ENCODE results near the gene OR2B2.

The OR2B2 gene

DNA sequence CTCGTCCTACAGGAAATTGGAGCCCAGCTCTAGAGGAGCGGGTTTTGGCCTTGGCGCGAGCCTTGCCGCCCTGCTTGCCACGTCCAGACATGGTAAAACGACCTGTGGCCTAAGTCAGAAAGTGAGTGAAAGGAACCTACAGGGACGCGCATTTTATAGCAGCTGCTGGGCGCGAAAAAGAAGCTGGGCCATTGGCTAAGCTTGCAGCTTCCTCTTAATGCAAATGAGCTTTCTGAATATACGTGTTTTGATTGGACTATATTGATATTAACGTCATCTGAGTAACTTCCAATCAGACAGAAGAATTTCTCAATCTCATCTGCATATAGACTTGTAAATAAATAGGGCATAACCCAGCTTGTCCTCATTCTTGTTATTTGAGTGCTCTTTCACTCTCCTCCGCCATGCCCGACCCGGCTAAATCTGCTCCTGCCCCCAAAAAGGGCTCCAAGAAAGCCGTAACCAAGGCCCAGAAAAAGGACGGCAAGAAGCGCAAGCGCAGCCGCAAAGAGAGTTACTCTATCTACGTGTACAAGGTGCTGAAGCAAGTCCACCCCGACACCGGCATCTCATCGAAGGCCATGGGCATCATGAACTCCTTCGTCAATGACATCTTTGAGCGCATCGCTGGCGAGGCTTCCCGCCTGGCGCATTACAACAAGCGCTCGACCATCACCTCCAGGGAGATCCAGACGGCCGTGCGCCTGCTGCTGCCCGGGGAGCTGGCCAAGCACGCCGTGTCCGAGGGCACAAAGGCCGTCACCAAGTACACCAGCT is 18.9 kb downstream of the OR2B2 start:
- peak; percentile 80 for DNase-seq

- DNase-seq = no peak
These were observed 19.5 kb downstream of the OR2B2 start for GRCh38 chr6:27892649-27893058.

- DNase-seq = no peak
These were observed 20.8 kb downstream of the OR2B2 start for GRCh38 chr6:27891320-27891875.

- peak; percentile 65 for DNase-seq
These were observed 21.5 kb downstream of the OR2B2 start for GRCh38 chr6:27890445-27891319.

DNA sequence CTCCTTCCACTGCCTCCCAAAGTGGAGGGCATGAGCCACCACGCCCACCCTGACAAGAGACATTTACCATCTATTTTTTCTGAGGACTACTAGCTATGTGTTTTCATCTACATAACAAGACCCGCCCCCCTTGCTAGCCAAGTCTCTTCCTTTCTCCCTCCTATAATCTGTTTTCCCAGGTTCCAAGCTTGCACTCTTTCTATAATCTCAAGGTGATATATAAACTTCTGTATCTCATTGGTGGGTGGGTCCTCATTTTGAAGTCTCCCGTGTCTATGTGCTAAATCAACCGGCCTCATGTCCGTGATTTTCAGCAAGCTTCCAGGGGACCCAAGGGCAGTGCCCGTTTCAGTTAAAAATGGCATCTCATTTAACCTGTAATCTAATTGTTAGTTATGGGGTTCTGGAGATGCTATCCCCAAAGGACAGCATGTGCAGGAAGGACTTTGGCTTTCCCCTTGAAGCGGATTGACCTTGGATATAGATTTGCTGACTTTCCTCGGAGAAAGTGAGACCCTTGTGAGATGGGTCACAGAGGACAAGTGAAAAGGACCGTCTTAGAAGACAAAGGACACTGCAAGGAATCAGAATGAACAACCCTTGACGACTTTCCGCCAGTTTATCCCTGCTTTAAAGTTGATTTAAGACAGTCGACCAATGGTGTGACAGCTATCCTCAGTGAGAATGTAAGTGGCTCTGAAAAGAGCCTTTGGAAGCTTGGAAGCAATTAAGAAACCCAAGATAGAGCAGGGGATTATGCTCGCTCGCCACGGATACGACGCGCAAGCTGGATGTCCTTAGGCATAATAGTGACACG is 22.4 kb downstream of the OR2B2 start:
- no peak for DNase-seq

DNA sequence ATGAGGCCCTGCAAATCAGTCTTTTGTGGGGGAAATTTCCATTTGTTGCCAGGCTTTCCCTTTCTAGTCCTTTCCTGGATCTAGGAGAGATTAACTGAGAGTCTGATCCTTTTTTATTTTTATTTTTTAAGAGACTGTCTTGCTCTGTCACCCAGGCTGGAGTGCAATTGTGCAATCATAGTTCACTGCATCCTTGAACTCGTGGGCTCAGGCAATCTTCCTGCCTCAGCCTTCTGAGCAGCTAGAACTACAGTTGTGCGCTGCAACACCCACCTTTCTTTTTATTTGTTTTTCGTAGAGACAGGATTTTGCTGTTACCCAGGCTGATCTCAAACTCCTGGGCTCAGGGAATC is 22.9 kb downstream of the OR2B2 start:
- DNase-seq = no peak

DNA sequence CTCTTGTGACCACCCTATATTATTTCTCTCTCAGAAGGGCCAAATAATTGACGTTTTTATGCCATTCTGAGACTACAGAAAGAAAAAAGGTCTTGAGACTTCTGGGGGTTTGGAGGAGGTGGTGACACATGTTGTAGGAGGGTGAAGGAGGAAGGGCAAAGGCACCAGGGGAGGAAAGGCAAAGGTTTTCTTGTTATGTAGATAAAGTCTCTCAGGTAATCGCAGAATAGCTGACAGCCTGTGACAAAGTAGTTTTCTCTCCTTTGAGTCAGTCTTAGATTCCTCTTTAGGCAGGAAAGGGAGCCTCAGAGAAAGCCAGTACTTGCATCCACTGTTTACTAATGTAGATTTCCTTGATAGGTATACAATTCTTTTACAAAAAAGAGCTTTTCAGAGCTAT is 23.6 kb downstream of the OR2B2 start:
- no peak for DNase-seq

DNA sequence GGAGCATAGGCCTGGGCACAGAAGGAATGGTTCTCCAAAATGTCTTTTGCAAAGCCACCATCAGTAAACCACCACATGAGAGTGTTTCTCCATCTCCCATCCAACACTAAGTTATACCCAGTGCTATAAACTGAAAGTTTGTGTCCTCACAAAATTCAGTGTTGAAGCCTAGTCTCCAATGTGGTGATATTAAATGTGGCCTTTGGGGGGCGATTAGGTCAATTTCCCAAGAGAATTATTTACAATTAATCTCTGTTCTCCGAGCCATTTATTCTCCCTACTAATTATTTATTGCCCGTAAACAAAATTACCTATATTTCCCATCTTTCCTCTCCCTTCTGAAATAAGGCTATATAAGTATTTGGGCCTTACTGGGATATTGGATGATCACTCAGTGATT is 26.1 kb downstream of the OR2B2 start:
- DNase-seq = no peak

DNA sequence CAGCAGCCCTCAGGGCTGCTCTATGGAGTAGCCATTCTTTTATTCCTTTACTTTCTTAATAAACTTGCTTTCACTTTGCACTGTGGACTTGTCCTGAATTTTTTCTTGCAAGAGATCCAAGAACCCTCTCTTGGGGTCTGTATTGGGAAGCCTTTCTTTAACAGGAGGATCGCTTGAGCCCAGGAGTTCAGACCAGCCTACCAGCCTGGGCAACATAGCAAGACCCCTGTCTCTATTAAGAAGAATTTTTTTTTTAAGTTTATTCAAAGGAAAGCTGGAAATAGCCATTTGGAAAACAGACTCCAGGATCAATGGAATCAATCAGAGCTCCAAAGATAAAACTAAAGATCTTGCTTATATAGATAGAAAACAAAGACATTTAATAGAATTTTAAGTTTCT is 29.1 kb downstream of the OR2B2 start:
- no peak for DNase-seq

GRCh38 chr6:27882624-27883023 is 29.6 kb downstream of the OR2B2 start:
- DNase-seq = no peak

DNA sequence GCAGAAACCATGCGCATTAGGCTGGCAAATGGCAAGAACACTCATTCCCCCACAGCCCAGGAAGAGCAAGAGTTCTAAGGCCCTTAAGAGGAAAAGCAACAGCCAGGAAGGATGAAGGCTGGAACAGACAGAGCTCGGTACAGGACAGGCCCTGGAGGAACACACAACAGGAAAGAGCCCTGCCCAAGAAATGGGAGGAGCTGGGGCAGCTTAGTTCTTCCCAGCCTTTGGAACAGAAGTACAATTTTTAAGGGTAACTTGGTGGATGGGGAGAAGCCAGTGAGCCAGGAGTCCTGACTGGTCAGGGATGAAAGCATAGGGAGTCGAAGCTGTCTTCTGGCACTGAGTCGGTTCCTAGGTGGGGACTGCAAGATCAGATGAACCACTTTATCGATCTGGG is 32.4 kb downstream of the OR2B2 start:
- no peak for DNase-seq

GRCh38 chr6:27874016-27874415 is 38.2 kb downstream of the OR2B2 start:
- DNase-seq = no peak

DNA sequence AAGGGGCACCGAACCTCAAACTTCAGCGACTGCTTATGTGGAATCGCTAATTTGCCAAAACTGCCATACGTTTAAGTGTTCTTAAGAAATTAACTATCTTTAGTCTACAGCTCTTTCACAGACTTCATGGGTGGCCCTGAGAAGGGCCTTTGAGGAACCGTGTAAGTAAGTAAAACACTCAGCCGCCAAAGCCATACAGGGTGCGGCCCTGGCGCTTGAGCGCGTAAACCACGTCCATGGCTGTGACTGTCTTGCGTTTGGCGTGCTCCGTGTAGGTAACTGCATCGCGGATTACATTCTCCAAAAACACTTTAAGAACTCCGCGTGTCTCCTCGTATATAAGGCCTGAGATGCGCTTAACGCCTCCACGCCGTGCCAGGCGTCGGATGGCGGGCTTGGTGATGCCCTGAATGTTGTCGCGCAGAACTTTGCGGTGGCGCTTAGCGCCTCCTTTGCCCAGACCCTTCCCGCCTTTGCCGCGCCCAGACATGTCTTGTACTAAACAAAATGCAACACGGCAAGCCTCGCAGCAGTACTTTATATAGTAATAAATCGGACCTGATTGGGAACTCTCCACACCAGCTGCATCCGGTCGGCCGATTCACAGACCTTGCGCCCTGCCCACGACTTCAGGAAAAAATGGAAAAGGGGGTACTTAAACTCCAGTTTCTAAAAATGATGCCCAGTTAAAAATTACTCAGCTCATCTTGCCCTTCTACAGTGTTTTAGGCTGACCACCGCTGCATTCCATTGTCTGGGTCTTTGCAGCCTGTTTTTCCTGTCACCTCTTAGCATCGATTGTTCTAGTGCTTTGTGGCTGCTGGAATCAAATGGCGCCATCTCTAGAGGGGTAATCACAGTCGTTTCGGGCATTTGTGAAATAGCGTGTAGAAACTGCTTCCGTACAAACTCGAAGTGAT is 38.9 kb downstream of the OR2B2 start:
- DNase-seq = peak; percentile 49

- no peak for DNase-seq
These were observed 39.6 kb downstream of the OR2B2 start for GRCh38 chr6:27872642-27873020.

- peak; percentile 81 for DNase-seq
These were observed 40.1 kb downstream of the OR2B2 start for GRCh38 chr6:27871924-27872638.

- DNase-seq = no peak
These were observed 41.8 kb downstream of the OR2B2 start for GRCh38 chr6:27870291-27870870.

DNA sequence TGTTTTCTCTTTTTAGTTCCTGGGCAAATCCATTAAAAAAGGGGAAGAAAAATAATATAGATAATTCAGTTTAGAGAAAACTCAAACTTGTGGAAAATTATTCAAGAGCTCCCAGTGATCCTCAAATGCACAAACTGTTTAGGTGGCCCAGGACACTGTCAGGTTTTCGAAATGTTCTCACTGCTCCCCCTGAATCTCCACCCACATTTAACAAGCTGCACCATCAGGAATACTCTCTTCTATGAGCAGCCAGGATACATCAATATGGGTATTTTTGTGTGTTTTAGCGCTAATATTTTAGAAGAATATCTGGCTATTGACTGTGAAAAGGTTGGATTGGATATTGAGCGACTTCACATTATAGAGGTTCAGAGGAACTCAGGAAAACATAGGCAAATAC is 43.9 kb downstream of the OR2B2 start:
- DNase-seq = no peak

DNA sequence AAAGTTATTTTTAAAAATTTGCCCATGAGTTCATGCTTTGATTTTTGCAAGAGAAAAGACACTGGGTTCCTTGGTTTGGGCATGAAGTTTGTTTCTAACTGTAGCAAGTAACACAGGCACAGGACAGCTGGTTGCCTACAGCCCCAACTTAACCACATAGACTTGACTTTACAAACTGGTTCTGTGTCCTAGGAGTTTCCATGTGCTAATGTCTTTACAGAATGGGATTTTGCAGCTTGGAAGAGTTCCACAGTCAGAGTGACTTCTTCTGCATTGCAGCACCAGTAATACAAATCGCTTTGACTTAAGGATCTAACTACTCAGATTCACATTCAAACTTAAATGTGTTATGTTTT is 44.3 kb downstream of the OR2B2 start:
- no peak for DNase-seq

- peak; percentile 42 for DNase-seq
These were observed 44.9 kb downstream of the OR2B2 start for GRCh38 chr6:27867051-27867944.

Data from effector CD4-positive, alpha-beta T cell (primary cell).